HFF-Myc (cell line): ENCODE results near the gene KMT2C.

Experiments
- DNase-seq: peaks from one replicate; pipeline ENCODE4 v3.0.0-alpha.2; 2011; ENCODE audit warnings: low read depth; ENCODE audit errors: extremely low read depth
- H3K4me3 ChIP-seq: replicated peaks from 2 replicates; pipeline ENCODE4 v1.5.1; 2011; ENCODE audit warnings: low read depth, mild to moderate bottlenecking, control low read depth, low read length
- TF ChIP-seq, protein P1 (sequence below): IDR thresholded peaks from 2 replicates; pipeline ENCODE4 v1.5.1; 2012; ENCODE audit warnings: mild to moderate bottlenecking, low read depth, low read length, control low read depth; ENCODE audit errors: missing control alignments

Gene KMT2C

DNA sequence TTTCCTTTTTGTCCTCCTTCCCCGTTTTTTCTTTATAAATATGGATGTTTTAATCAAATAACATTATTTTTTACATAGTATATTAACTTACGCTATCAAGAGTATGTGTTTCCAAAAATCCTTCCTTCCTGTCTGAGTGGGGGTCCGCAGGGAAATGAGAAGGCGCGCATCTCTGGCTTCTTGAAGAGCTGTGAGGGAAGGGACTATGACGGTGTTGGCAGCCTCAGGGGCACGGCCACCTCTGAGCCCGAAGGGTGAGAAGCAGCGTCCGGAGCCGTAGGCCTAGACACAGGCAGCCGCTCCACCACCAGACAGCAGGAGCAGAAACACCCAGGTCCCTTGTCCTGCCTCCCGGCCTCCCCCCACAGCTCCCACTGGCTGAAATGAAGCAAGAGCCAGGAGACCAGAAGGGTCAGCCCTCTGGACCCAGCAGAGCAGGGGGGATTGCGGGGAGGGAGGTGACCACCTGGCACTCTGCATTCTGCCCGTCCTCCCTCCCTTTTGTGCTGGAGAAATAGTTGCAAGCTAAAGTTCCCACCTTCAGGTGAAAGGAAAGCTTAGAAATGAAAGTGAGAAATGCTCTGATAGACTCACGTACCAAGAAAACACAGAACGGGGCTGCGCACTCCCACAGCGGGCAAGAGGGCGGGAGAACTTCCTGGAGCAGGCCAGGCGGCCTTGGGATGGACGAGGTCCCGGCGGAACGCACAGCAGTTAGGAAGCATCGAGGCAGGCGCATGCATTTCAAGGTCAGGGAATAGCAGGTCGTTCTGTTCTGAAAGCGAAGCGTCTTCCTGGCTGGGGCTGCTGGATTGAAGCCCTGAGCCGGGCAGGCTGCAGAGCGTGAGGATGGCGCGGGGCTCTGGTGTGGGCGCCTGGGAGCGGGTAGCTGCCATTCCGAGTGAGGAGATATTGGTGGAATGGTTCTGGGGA lies 304.9 kb downstream of the KMT2C start:
- no peak overlapping the region for H3K4me3 ChIP-seq
- TF ChIP-seq, protein P1, sequence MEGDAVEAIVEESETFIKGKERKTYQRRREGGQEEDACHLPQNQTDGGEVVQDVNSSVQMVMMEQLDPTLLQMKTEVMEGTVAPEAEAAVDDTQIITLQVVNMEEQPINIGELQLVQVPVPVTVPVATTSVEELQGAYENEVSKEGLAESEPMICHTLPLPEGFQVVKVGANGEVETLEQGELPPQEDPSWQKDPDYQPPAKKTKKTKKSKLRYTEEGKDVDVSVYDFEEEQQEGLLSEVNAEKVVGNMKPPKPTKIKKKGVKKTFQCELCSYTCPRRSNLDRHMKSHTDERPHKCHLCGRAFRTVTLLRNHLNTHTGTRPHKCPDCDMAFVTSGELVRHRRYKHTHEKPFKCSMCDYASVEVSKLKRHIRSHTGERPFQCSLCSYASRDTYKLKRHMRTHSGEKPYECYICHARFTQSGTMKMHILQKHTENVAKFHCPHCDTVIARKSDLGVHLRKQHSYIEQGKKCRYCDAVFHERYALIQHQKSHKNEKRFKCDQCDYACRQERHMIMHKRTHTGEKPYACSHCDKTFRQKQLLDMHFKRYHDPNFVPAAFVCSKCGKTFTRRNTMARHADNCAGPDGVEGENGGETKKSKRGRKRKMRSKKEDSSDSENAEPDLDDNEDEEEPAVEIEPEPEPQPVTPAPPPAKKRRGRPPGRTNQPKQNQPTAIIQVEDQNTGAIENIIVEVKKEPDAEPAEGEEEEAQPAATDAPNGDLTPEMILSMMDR, result no peak
- DNase-seq, result no peak

DNA sequence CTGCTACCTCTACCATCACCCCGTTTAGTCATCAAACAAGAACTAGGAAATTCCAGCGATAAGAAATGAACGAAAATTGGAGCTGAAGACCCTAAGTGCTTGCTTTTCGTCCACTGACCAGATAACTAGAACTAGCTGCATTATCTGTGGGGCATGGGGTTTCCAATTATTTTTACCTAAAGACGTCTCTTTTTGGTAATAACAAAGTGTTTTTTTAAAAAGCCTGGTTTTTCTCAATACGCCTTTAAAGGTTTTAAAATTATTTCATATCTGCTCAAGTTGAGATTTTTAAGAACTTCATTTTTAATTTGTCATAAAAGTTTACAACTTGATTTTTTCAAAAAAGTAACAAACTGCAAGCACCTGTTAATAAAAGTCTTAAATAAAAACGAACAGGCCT lies 306.1 kb downstream of the KMT2C start:
- DNase-seq, result no peak
- TF ChIP-seq, protein P1, result no peak

GRCh38 chr7:152128741-152129461 lies 306.9 kb downstream of the KMT2C start:
- DNase-seq, result no peak
- TF ChIP-seq, protein P1, result no peak
- H3K4me3 ChIP-seq, result no peak overlapping the region

More for the DNA sequence above, 306.1 kb downstream of the KMT2C start:
- H3K4me3 ChIP-seq, result no peak overlapping the region

DNA sequence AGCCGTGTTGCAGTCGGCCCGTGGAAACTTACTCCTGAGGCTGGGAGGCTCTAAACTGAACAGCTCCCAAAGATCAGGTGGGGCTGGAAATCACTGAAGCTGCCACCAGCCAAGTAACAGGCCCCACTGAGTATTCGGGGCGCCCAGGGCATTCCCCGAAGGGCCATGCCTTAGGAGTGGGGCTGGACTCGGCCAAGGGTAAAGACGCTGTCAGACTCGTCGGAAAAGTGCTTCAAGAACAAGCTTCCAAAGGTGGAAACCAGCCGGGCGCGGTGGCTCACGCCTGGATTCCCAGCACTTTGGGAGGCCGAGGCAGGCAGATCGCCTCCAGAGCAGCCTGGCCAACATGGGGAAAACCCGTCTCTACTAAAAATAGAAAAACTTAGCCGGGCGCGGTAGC lies 307.6 kb downstream of the KMT2C start:
- DNase-seq, result no peak
- TF ChIP-seq, protein P1, result no peak
- no peak overlapping the region for H3K4me3 ChIP-seq

GRCh38 chr7:152127229-152127628 lies 308.6 kb downstream of the KMT2C start:
- TF ChIP-seq, protein P1, result no peak
- H3K4me3 ChIP-seq, result no peak overlapping the region
- no peak for DNase-seq

DNA sequence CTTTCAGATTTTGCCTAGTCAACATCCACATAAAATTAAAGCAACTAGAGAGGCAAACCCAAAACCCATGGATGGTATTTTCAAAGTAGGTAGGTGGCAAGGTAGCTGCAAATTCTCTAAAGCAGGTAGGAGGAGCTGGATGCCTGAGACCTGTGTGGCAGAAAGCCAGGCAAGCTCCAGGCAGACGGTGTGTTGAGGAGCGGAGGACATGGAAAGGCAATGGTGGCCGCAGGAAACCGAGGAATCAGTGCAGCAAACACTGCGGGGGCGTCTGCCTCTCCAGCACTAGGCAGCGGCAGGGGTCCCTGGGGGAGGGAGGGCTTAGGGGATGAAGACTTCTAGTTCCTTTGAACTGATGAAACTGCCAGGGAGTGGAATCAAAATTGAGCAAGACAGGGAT lies 309.1 kb downstream of the KMT2C start:
- H3K4me3 ChIP-seq, result no peak overlapping the region
- DNase-seq, result no peak
- TF ChIP-seq, protein P1, result no peak
